Measurements from ENCODE around the gene NTM. TPM values are rescaled to one million over a fixed set of nuclear protein-coding genes. Genes with fewer than 3 reads are reported as not detected.

NTM gene
- total and polyA plus RNA-seq, 12 donors: 0.43 to 3.0 (median 1.3) TPM

- ATAC-seq: peak in 5 of 8 donors; percentile 61 to 96 (median 73)
- H3K4me1 ChIP-seq: peaks cover 0 to 25% (median 6%) of the 10 kb centered on the region in 9 donors
- TF ChIP-seq CTCF (IDR thresholded peaks at IDR 0.05): no peak
- WGBS, 2 donors: 22 to 28% methylated on average over 6 of the region's 6 CpGs
- H3K36me3 ChIP-seq: no peaks in the 10 kb centered on the region
- intact Hi-C loops (cut with DNase I): no loop called here
- H3K27me3 ChIP-seq: no peaks in the 10 kb centered on the region
- H3K9me3 ChIP-seq: peaks cover 0 to 9% (median 0%) of the 10 kb centered on the region in 11 donors
- H3K27ac ChIP-seq: peak overlapping the region in 7 of 10 donors; percentile 2 to 75 (median 41)
- no peak for DNase-seq
- no peak overlapping the region for H3K4me3 ChIP-seq
Observed at GRCh38 chr11:132072044-132072857, 701.8 kb downstream of the NTM start.

GRCh38 chr11:132072858-132073211, 702.4 kb downstream of the NTM start:
- WGBS, 2 donors: 56 to 62% methylated on average over 3 of the region's 3 CpGs
- ATAC-seq: peak in 5 of 8 donors; percentile 62 to 76 (median 71)

GRCh38 chr11:132073787-132074186, 703.4 kb downstream of the NTM start:
- H3K9me3 ChIP-seq: peaks cover 0 to 2% (median 0%) of the 10 kb centered on the region in 11 donors
- H3K4me1 ChIP-seq: peaks cover 0 to 25% (median 6%) of the 10 kb centered on the region in 9 donors
- H3K36me3 ChIP-seq: no peaks in the 10 kb centered on the region
- 63 to 64% methylated on average over 1 of the region's 1 CpG for WGBS, 2 donors
- no peaks in the 10 kb centered on the region for H3K27me3 ChIP-seq
- DNase-seq (no peak), ATAC-seq (no peak)
- TF ChIP-seq CTCF (IDR thresholded peaks at IDR 0.05): no peak
- no peak overlapping the region for H3K4me3 ChIP-seq
- H3K27ac ChIP-seq: no peak overlapping the region
- intact Hi-C loops (cut with DNase I): no loop called here

More at GRCh38 chr11:132072858-132073211, 702.4 kb downstream of the NTM start:
- TF ChIP-seq CTCF (IDR thresholded peaks at IDR 0.05): no peak
- H3K4me1 ChIP-seq: peaks cover 0 to 25% (median 6%) of the 10 kb centered on the region in 9 donors
- H3K27ac ChIP-seq: peak overlapping the region in 7 of 10 donors; percentile 2 to 75 (median 41)
- no peaks in the 10 kb centered on the region for H3K27me3 ChIP-seq
- H3K4me3 ChIP-seq: no peak overlapping the region
- no peak for DNase-seq
- intact Hi-C loops (cut with DNase I): no loop called here
- H3K9me3 ChIP-seq: peaks cover 0 to 6% (median 0%) of the 10 kb centered on the region in 11 donors
- no peaks in the 10 kb centered on the region for H3K36me3 ChIP-seq

- H3K4me3 ChIP-seq: no peak overlapping the region
- no peak for TF ChIP-seq CTCF (IDR thresholded peaks at IDR 0.05)
- H3K9me3 ChIP-seq: no peaks in the 10 kb centered on the region
- 27 to 29% methylated on average over 1 of the region's 1 CpG for WGBS, 2 donors
- no peaks in the 10 kb centered on the region for H3K36me3 ChIP-seq
- ATAC-seq (peak in 1 of 8 donors; percentile 60), DNase-seq (no peak)
- intact Hi-C loops (cut with DNase I): no loop called here
- peaks cover 0 to 25% (median 6%) of the 10 kb centered on the region in 9 donors for H3K4me1 ChIP-seq
- H3K27me3 ChIP-seq: no peaks in the 10 kb centered on the region
- no peak overlapping the region for H3K27ac ChIP-seq
Observed at GRCh38 chr11:132075447-132075846, 705.0 kb downstream of the NTM start.
